ENCODE results near the gene HIC2.
"Not testable (repeated sequence)": the region's sequence is repeated elsewhere in the genome, so short reads cannot be mapped to it uniquely, and the experiment has no call there.

HIC2 gene

DNA sequence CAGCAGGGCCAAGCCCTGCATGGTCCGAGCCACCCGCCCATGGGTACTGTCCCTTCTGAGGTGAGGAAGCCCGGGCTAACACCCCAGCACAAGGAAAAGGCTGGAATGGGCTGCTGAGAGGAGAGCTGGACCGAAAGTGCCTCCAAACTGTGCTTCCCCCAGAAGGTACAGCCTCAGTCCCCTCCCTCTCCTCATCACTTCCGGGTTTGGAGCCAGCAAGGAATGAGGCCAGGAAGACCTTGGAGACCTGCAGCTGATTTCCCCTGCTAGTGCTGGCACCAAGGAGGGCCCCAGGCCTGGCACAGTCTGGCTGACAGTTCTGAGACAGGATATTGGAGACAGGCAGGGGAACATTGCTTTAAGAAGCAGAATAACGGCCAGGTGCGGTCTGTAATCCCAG, 81.3 kb downstream of the HIC2 start:
- not testable (repeated sequence) for DNase-seq

DNA sequence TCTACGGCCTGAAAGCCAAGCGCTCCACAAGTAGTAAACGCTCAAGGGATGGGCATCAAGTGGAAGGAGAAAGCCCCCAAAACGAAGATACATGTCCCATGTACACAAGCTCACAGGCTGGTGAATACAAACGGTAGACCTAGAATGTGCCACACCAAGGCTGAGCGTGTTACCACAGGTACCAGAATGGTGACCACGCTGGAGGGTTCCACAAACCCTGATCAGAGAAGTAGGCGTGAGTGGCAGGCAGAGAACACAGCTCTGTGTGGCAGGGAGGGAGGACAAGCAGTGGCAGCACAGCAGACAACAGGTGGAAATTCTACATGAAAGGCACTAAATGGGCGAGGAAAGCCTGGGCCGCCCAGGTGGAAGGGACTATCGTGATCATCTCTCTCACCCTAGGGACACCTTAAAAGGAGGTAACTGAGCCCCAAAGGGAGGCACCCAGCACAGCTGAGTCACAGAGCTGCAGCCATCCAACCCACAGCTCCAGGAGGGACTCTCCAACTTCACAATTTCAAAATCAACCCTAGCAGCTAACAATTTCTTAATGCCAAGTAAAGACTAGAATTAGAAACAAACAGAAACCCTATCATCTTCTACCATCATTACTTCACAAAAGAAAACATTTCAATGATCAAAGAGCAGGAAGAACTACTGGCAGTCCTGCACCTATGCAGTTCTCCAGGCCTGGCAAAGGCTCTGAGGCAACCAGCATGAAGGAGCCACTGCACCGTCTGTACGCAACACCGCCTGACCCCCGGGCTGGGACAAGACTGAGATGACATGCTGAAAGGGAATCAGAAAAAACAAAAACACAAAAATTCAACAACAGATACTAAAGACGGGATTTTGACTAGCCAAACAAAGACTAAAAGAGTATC, 82.7 kb downstream of the HIC2 start:
- not testable (repeated sequence) for DNase-seq

Data from OCI-M1 (cell line).